Hematopoietic multipotent progenitor cell treated with erythropoietin and hydrocortisone succinate and interleukin-3 and kit ligand, for 17 days (in vitro differentiated cells): ENCODE results near the gene DNAH12.

ENCODE experiments used
- DNase-seq: peaks from one replicate; pipeline ENCODE4 v3.0.0-alpha.2; 2015; ENCODE audit warnings: low spot score

Gene DNAH12

GRCh38 chr3:57544181-57545125 lies at the start of gene DNAH12:
Gene DNAH12, minus strand, starts transcription at chr3:57544344. Its CDS starts 1,474 bp downstream, at chr3:57542870.
- DNase-seq, result no peak

- no peak for DNase-seq
These were observed 48.2 kb upstream of the DNAH12 start for GRCh38 chr3:57592306-57592705.

GRCh38 chr3:57587905-57588304 lies 43.8 kb upstream of the DNAH12 start:
- peak; percentile 77 for DNase-seq

GRCh38 chr3:57586778-57587177 lies 42.6 kb upstream of the DNAH12 start:
- DNase-seq, result no peak

GRCh38 chr3:57583544-57583943 lies 39.4 kb upstream of the DNAH12 start:
- DNase-seq, result peak; percentile 82

- peak; percentile 76 for DNase-seq
These were observed 38.5 kb upstream of the DNAH12 start for GRCh38 chr3:57582474-57583168.

- DNase-seq, result no peak
These were observed 33.7 kb upstream of the DNAH12 start for GRCh38 chr3:57577801-57578200.

GRCh38 chr3:57575966-57576626 lies 32.0 kb upstream of the DNAH12 start:
- DNase-seq, result no peak

- DNase-seq, result no peak
These were observed 28.0 kb upstream of the DNAH12 start for GRCh38 chr3:57572096-57572495.

GRCh38 chr3:57570878-57571277 lies 26.7 kb upstream of the DNAH12 start:
- DNase-seq, result no peak

- DNase-seq, result no peak
These were observed 25.8 kb upstream of the DNAH12 start for GRCh38 chr3:57569859-57570450.

- DNase-seq, result no peak
These were observed 15.4 kb upstream of the DNAH12 start for GRCh38 chr3:57559526-57559925.

- DNase-seq, result peak; percentile 54
These were observed 13.0 kb upstream of the DNAH12 start for GRCh38 chr3:57557085-57557537.

GRCh38 chr3:57556459-57557084 lies 12.4 kb upstream of the DNAH12 start:
- no peak for DNase-seq

GRCh38 chr3:57555738-57556458 lies 11.8 kb upstream of the DNAH12 start, which contains the start of gene PDE12:
Gene PDE12, plus strand, starts transcription at chr3:57556274. Its CDS starts 106 bp downstream, at chr3:57556380.
- DNase-seq, result peak; percentile 89

GRCh38 chr3:57555306-57555705 lies 11.2 kb upstream of the DNAH12 start:
- no peak for DNase-seq

GRCh38 chr3:57546616-57547015 lies 2.5 kb upstream of the DNAH12 start:
- DNase-seq, result no peak

GRCh38 chr3:57545636-57546268 lies 1.6 kb upstream of the DNAH12 start:
- no peak for DNase-seq

- no peak for DNase-seq
These were observed 5.7 kb downstream of the DNAH12 start for GRCh38 chr3:57538465-57538864.

- no peak for DNase-seq
These were observed 14.0 kb downstream of the DNAH12 start for GRCh38 chr3:57530071-57530608.
